Transverse colon (tissue), 4 donors: ENCODE results near the gene OR10AD1. TPM values are rescaled to one million over a fixed set of nuclear protein-coding genes. Genes with fewer than 3 reads are reported as not detected.
"Not testable (repeated sequence)": the region's sequence is repeated elsewhere in the genome, so short reads cannot be mapped to it uniquely, and the experiment has no call there.

ENCODE experiments used
- DNase-seq: peaks from one replicate; pipeline ENCODE4 v3.0.0-alpha.2; 2019
- H3K27ac ChIP-seq, 4 donors: fragments of 200-600 bp; sonication (generic); 2 replicates each; pipeline ENCODE4 v1.5.1; 2016 to 2018; ENCODE audit warnings: inconsistent platforms in 4 of 4
- H3K27me3 ChIP-seq: fragments of 200-600 bp; sonication (generic); 2 replicates; pipeline ENCODE4 v1.5.1; 2017; ENCODE audit warnings: inconsistent platforms
- H3K36me3 ChIP-seq, 4 donors: fragments of 200-600 bp; sonication (generic); 2 replicates each; pipeline ENCODE4 v1.5.1; 2017 to 2019; ENCODE audit warnings: inconsistent platforms in 4 of 4
- H3K4me1 ChIP-seq, 4 donors: fragments of 200-600 bp; sonication (generic); 2 replicates each; pipeline ENCODE4 v1.5.1; 2017 to 2020; ENCODE audit warnings: inconsistent platforms in 4 of 4
- H3K4me3 ChIP-seq, 4 donors: fragments of 200-600 bp; sonication (generic); 1 replicate in 1 of 4; 2 replicates in 3 of 4; pipeline versions ENCODE4 v1.5.1 to v1.6.1; 2017 to 2019; ENCODE audit warnings: inconsistent platforms in 4 of 4
- H3K9me3 ChIP-seq, 2 donors: fragments of 200-600 bp; sonication (generic); 2 replicates each; pipeline ENCODE4 v1.5.1; 2017 to 2019; ENCODE audit warnings: inconsistent platforms in 2 of 2
- CTCF ChIP-seq, 5 experiments: fragments of 200-600 bp in 3 of 5; fragments of 450-650 bp in 2 of 5; sonication (generic) in 3 of 5; IDR thresholded peaks; 1 replicate in 2 of 5; 2 replicates in 3 of 5; pipeline ENCODE4 v1.5.1; 2016 to 2017; ENCODE audit warnings: antibody characterized with exemption in 5 of 5, inconsistent platforms in 3 of 5, mild to moderate bottlenecking in 2 of 5, moderate library complexity in 1 of 5
- EP300 ChIP-seq: sonication (generic); formaldehyde crosslinking; IDR thresholded peaks from one replicate; pipeline ENCODE4 v1.6.1; 2017; ENCODE audit warnings: antibody characterized with exemption, low read depth
- POLR2A ChIP-seq: fragments of 450-650 bp; IDR thresholded peaks from one replicate; pipeline ENCODE4 v1.6.1; 2016; ENCODE audit warnings: antibody characterized with exemption, mild to moderate bottlenecking, moderate library complexity
- POLR2AphosphoS5 ChIP-seq, 3 donors: sonication (generic); formaldehyde crosslinking; IDR thresholded peaks; one replicate each; pipeline ENCODE4 v1.6.1; 2016; ENCODE audit warnings: antibody characterized with exemption in 3 of 3
- WGBS, 2 donors: methylation state at CpG; one replicate each; pipeline ENCODE4 v1.1.5; 2018; ENCODE audit warnings: low coverage in 1 of 2; 5-methylcytosine and 5-hydroxymethylcytosine counted together
- in situ Hi-C, 4 donors: fragments of 200-750 bp; cut with MboI; loops; one replicate each; pipeline versions ENCODE4 v1.15.0 to v1.15.1; 2017; ENCODE audit warnings: low sequenced_read_pairs in 3 of 4, low pct_ligation_motif_present in 1 of 4, low pct_unique_long_range_greater_than_20kb in 1 of 4
- intact Hi-C: fragments of 100-400 bp; cut with DNase I; formaldehyde crosslinking; loops from one replicate; pipeline ENCODE4 v1.15.1; 2023; ENCODE audit warnings: low total_unique reads
- total RNA-seq, 4 donors: library from RNA; depleted of rRNA; stranded (reverse); fragments of >200 nt; gene quantifications; one replicate each; pipeline ENCODE4 v1.1.0, GENCODE V29; 2016

OR10AD1 gene
- total RNA-seq, 4 donors from 2014 or later = not detected

- in situ Hi-C loops = no loop called here
- 28% methylated on average over 2 of the region's 2 CpGs; no CpG with 5 or more reads in 1 of the 2 donors for WGBS, 2 donors
- Histone ChIP-seq H3K9me3 (no peaks in the 10 kb centered on the region), H3K4me1 (no peaks in the 10 kb centered on the region), H3K36me3 (no peaks in the 10 kb centered on the region), H3K27me3 (no peaks in the 10 kb centered on the region), H3K4me3 (no peak overlapping the region), H3K27ac (no peak overlapping the region)
- TF ChIP-seq POLR2AphosphoS5 (IDR thresholded peaks at IDR 0.05) = no peak
- TF ChIP-seq POLR2A = no peak
- TF ChIP-seq EP300 = no peak
- intact Hi-C loops = no loop called here
- no peak for DNase-seq
These were observed 18.6 kb upstream of the OR10AD1 start for GRCh38 chr12:48221645-48222044.

DNA sequence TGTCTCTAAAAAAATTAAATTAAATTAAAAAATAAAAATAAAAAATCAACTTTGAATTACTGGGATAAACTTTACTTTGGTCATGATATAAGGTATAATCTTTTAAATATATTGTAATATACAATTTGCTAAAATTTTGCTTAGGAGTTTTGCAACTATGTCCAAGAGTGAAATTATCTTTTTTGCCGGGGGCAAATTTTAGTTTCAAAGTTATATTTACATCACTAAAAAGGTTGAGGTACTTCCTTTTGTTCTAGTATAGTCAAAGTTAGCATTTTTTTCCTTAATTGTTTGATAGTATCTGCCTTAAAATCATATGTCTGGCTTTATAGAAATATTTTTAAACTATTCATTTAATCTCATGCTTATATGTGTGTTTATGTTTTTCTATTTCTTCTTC, 17.6 kb upstream of the OR10AD1 start:
- TF ChIP-seq POLR2A = no peak
- TF ChIP-seq CTCF (IDR thresholded peaks at IDR 0.05) = no peak
- no peak for TF ChIP-seq POLR2AphosphoS5 (IDR thresholded peaks at IDR 0.05)
- no peak for TF ChIP-seq EP300
- no peaks in the 10 kb centered on the region for H3K4me1 ChIP-seq
- intact Hi-C loops = no loop called here

DNA sequence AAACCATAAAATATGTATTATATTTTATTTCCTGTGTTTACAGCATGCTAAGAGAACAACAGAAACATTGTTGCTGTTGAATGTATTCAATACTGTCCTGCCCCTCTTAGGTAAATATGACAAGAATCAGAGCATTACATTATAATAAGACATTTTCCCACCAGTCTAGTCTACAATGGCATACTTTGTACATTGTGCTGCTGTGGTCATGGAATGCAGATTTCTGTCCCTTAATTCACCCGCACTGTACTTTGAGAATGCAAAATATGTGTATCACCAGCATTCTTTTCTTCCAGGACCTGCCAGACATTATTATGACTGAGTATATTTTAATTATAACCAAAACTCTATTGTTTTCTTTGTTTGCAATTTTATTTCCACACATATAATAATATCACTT, 16.5 kb upstream of the OR10AD1 start:
- Histone ChIP-seq H3K4me1 (no peaks in the 10 kb centered on the region), H3K27ac (no peak overlapping the region), H3K36me3 (no peaks in the 10 kb centered on the region), H3K9me3 (no peaks in the 10 kb centered on the region), H3K4me3 (no peak overlapping the region), H3K27me3 (peaks cover 2% of the 10 kb centered on the region)
- DNase-seq = no peak
- in situ Hi-C loops (no loop called here), intact Hi-C loops (no loop called here)
- no peak for TF ChIP-seq POLR2A
- TF ChIP-seq EP300 = no peak
- TF ChIP-seq POLR2AphosphoS5 (IDR thresholded peaks at IDR 0.05) = no peak
- 96 to 100% methylated on average over 1 of the region's 1 CpG for WGBS, 2 donors

More for the DNA sequence above, 17.6 kb upstream of the OR10AD1 start:
- H3K27me3 ChIP-seq = peaks cover 1% of the 10 kb centered on the region
- in situ Hi-C loops = no loop called here
- no peak for DNase-seq
- H3K27ac ChIP-seq = no peak overlapping the region
- no peaks in the 10 kb centered on the region for H3K36me3 ChIP-seq
- H3K9me3 ChIP-seq = no peaks in the 10 kb centered on the region
- H3K4me3 ChIP-seq = no peak overlapping the region
- 78 to 91% methylated on average over 1 of the region's 1 CpG for WGBS, 2 donors

GRCh38 chr12:48216785-48217184, 13.7 kb upstream of the OR10AD1 start:
- TF ChIP-seq POLR2AphosphoS5 (IDR thresholded peaks at IDR 0.05) (no peak), CTCF (IDR thresholded peaks at IDR 0.05) (no peak), EP300 (no peak), POLR2A (no peak)
- peak overlapping the region in 3 of 4 donors; percentile 19 to 66 (median 49) for H3K27ac ChIP-seq
- DNase-seq = no peak

GRCh38 chr12:48209495-48209894, 6.4 kb upstream of the OR10AD1 start:
- H3K27me3 ChIP-seq, H3K4me3 ChIP-seq, H3K4me1 ChIP-seq, H3K36me3 ChIP-seq, H3K27ac ChIP-seq, intact Hi-C loops, in situ Hi-C loops, DNase-seq: not testable (repeated sequence)
- WGBS, 2 donors = 80 to 94% methylated on average over 1 to 2 of the region's 2 CpGs
- peaks cover 13 to 28% of the 10 kb centered on the region in 2 donors for H3K9me3 ChIP-seq

More at GRCh38 chr12:48216785-48217184, 13.7 kb upstream of the OR10AD1 start:
- no peaks in the 10 kb centered on the region for H3K9me3 ChIP-seq
- in situ Hi-C loops (no loop called here), intact Hi-C loops (no loop called here)
- H3K36me3 ChIP-seq = no peaks in the 10 kb centered on the region
- H3K27me3 ChIP-seq = peaks cover 2% of the 10 kb centered on the region
- peaks cover 0 to 6% (median 0%) of the 10 kb centered on the region in 4 donors for H3K4me1 ChIP-seq
- no peak overlapping the region for H3K4me3 ChIP-seq

DNA sequence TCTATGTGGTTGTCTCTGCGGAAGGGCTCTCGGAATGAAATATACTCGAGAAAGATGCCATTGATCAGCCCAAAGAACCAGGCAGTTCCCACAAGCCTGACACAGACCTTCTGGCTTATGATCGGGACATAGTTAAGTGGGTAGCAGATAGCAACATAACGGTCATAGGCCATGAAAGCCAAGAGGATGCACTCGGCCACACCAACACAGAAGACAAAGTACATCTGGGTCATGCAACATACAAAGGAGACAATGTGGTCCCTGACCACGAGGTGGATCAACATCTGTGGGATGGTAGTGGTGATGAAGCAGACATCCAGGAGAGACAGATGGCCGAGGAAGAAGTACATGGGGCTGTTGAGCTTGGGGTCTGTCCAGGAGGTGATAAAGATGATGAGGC, 326 bp downstream of the OR10AD1 start:
- peaks cover 0 to 26% (median 13%) of the 10 kb centered on the region in 4 donors for H3K4me1 ChIP-seq
- H3K27me3 ChIP-seq = no peaks in the 10 kb centered on the region
- H3K27ac ChIP-seq = no peak overlapping the region
- in situ Hi-C loops = no loop called here
- H3K4me3 ChIP-seq = no peak overlapping the region
- intact Hi-C loops = no loop called here
- H3K36me3 ChIP-seq = no peaks in the 10 kb centered on the region
- H3K9me3 ChIP-seq = peaks cover 13 to 23% of the 10 kb centered on the region in 2 donors
- 90 to 100% methylated on average over 1 to 8 of the region's 8 CpGs for WGBS, 2 donors
- TF ChIP-seq EP300 (no peak), POLR2A (no peak), CTCF (IDR thresholded peaks at IDR 0.05) (no peak), POLR2AphosphoS5 (IDR thresholded peaks at IDR 0.05) (no peak)
- no peak for DNase-seq
